Kasumi-1 (cell line): ENCODE measurements around the gene C1QL4.
"Not testable (repeated sequence)": the region's sequence is repeated elsewhere in the genome, so short reads cannot be mapped to it uniquely, and the experiment has no call there.

Experiments used
- DNase-seq, 2 experiments: peaks; one replicate each; lab custom pipeline; 2025; lab: John Stamatoyannopoulos, UW

The C1QL4 gene

GRCh38 chr12:49301760-49302159 is 35.2 kb downstream of the C1QL4 start:
- no peak for DNase-seq

GRCh38 chr12:49298160-49298559 is 38.8 kb downstream of the C1QL4 start:
- DNase-seq = peak in 1 of 2 experiments; percentile 20

GRCh38 chr12:49297695-49298060 is 39.3 kb downstream of the C1QL4 start:
- no peak for DNase-seq

- no peak for DNase-seq
Measured at GRCh38 chr12:49296836-49297694, 39.9 kb downstream of the C1QL4 start.

GRCh38 chr12:49296034-49296835 is 40.8 kb downstream of the C1QL4 start:
- DNase-seq = peak; percentile 14 to 18

- DNase-seq = no peak
Measured at GRCh38 chr12:49295082-49295936, 41.7 kb downstream of the C1QL4 start, which contains the start of gene PRPH. TSS of gene PRPH (plus strand) at chr12:49295147. CDS start at chr12:49295201, 54 bp downstream.

GRCh38 chr12:49294804-49295081 is 42.2 kb downstream of the C1QL4 start:
- DNase-seq = no peak

- DNase-seq = no peak
Measured at GRCh38 chr12:49294086-49294803, 42.7 kb downstream of the C1QL4 start.

GRCh38 chr12:49293056-49293956 is 43.7 kb downstream of the C1QL4 start:
- no peak for DNase-seq

- DNase-seq = no peak
Measured at GRCh38 chr12:49292729-49293055, 44.3 kb downstream of the C1QL4 start.

- no peak for DNase-seq
Measured at GRCh38 chr12:49288922-49289555, 47.9 kb downstream of the C1QL4 start.

- peak; percentile 30 to 57 for DNase-seq
Measured at GRCh38 chr12:49288412-49288853, 48.6 kb downstream of the C1QL4 start.

GRCh38 chr12:49287876-49288275 is 49.1 kb downstream of the C1QL4 start:
- DNase-seq = no peak

- DNase-seq = no peak
Measured at GRCh38 chr12:49284672-49285071, 52.3 kb downstream of the C1QL4 start.

GRCh38 chr12:49283541-49284429 is 53.2 kb downstream of the C1QL4 start:
- no peak for DNase-seq

- not testable (repeated sequence) for DNase-seq
Measured at GRCh38 chr12:49282740-49283375, 54.1 kb downstream of the C1QL4 start.
